Vein endothelial cell (primary cell): ENCODE measurements around the gene STOML1. TPM values are rescaled to one million over a fixed set of nuclear protein-coding genes. Genes with fewer than 3 reads are reported as not detected.

ENCODE experiments used
- total RNA-seq: library from RNA; depleted of rRNA; stranded (reverse); fragments of >200 nt; gene quantifications from 2 replicates; pipeline ENCODE4 v1.2.3, GENCODE V29; 2012

The STOML1 gene
- 10.5 and 13.9 TPM in 2 replicates for total RNA-seq

GRCh38 chr15:73991726-73992593, at the start of gene STOML1:
STOML1 (minus strand) TSS chr15:73992295; CDS start chr15:73992223, 72 bp downstream.

GRCh38 chr15:73994413-73994883, 2.4 kb upstream of the STOML1 start, which contains the start of gene PML:
PML (plus strand) TSS chr15:73994716; CDS start chr15:73994813, 97 bp downstream.

Other genes starting within 250 kb of the STOML1 start
- gene INSYN1, start 238.9 kb downstream of the STOML1 start, total RNA-seq = 0.10 and 0.65 TPM in 2 replicates
- gene TBC1D21, start 118.7 kb downstream of the STOML1 start, total RNA-seq = not detected in 2 replicates
- gene LOXL1, start 65.8 kb downstream of the STOML1 start, total RNA-seq = 3.0 and 3.6 TPM in 2 replicates
- 76.1 and 85.6 TPM in 2 replicates for gene PML, start 2.4 kb upstream of the STOML1 start, total RNA-seq
- not detected in 2 replicates for gene GOLGA6A, start 90.3 kb upstream of the STOML1 start, total RNA-seq
- not detected in 2 replicates for gene ISLR2, start 138.3 kb upstream of the STOML1 start, total RNA-seq
- gene ISLR, start 181.4 kb upstream of the STOML1 start, total RNA-seq = under 0.01 and 0.76 TPM in 2 replicates
- 0.10 and 0.65 TPM in 2 replicates for gene STRA6, start 210.5 kb upstream of the STOML1 start, total RNA-seq
- gene CCDC33, start 244.0 kb upstream of the STOML1 start, total RNA-seq = not detected in 2 replicates